GM23338 (cell line): ENCODE results near the gene SLC25A48.

ENCODE experiments used
- CREB1 ChIP-seq: fragments of 250-450 bp; sonication (Bioruptor Pico); IDR thresholded peaks from 2 replicates; pipeline ENCODE4 v1.5.0; 2020; ENCODE audit warnings: low read depth, mild to moderate bottlenecking, moderate library complexity
- EZH2 ChIP-seq: fragments of 200-600 bp; sonication (generic); IDR thresholded peaks from one replicate; pipeline ENCODE4 v1.8.0; 2017; ENCODE audit warnings: antibody characterized with exemption, mild to moderate bottlenecking, low read depth; ENCODE audit not compliant: unreplicated experiment
- EZH2phosphoT487 ChIP-seq: fragments of 200-600 bp; sonication (generic); IDR thresholded peaks from one replicate; pipeline ENCODE4 v1.8.1; 2018; ENCODE audit warnings: antibody characterized with exemption; ENCODE audit not compliant: unreplicated experiment
- NANOG ChIP-seq: IDR thresholded peaks from 2 replicates; pipeline ENCODE4 v1.6.1; 2016; ENCODE audit warnings: antibody characterized with exemption, borderline replicate concordance
- POLR2AphosphoS5 ChIP-seq: IDR thresholded peaks from 2 replicates; pipeline ENCODE4 v1.6.1; 2016; ENCODE audit warnings: antibody characterized with exemption, low read depth
- TF ChIP-seq, protein P1 (sequence below), 2 experiments: fragments of 200-600 bp in 1 of 2; sonication (generic) in 1 of 2; conservative IDR thresholded peaks; 2 replicates each; pipeline versions ENCODE4 v1.5.1 to v1.6.1; 2016 to 2017; ENCODE audit warnings: antibody characterized with exemption in 2 of 2, low read depth in 2 of 2, mild to moderate bottlenecking in 2 of 2, moderate library complexity in 1 of 2
- TF ChIP-seq, protein P2 (sequence below): IDR thresholded peaks from one replicate; pipeline ENCODE4 v1.6.1; 2018; ENCODE audit warnings: antibody characterized with exemption; ENCODE audit not compliant: unreplicated experiment

DNA sequence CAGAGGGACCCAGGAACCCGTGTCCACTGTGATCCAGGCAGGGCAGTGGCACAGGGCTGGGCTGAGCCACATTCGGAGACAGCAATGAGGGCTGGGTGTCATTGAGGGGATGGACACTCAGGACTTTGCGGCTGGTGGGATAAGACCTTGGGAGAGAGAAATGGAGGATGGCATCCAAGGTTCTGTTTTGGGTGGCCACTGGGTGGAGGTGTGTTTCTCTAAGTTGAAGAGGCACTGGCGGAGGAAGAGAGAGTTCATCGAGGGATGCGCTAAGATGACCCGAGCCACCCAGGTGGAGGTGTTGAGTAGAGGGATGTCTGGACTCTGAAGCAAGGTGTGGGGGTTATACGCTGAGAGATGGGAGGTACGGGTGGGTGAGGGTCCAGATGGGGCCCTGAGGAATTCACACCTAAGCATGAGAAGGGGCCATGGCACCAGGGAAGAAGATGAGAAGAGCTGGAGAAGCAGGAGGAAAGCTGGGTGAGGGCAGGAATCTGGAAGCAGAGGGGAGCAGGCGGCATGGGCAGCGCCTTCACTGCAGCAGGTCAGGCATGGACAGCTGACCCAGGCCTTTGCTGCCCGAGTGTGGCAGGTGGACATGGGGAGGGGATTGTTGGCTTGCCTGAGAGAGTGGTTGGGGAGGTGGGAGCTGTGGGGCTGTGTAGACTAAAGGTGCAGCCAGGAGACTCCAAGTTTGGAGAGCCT, 2.5 kb upstream of the SLC25A48 start:
- TF ChIP-seq, protein P1, sequence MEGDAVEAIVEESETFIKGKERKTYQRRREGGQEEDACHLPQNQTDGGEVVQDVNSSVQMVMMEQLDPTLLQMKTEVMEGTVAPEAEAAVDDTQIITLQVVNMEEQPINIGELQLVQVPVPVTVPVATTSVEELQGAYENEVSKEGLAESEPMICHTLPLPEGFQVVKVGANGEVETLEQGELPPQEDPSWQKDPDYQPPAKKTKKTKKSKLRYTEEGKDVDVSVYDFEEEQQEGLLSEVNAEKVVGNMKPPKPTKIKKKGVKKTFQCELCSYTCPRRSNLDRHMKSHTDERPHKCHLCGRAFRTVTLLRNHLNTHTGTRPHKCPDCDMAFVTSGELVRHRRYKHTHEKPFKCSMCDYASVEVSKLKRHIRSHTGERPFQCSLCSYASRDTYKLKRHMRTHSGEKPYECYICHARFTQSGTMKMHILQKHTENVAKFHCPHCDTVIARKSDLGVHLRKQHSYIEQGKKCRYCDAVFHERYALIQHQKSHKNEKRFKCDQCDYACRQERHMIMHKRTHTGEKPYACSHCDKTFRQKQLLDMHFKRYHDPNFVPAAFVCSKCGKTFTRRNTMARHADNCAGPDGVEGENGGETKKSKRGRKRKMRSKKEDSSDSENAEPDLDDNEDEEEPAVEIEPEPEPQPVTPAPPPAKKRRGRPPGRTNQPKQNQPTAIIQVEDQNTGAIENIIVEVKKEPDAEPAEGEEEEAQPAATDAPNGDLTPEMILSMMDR (conservative IDR thresholded peaks at IDR 0.05; ENCODE audit: low read depth in 2 of 2): peak in 1 of 2 experiments; percentile 21; a peak in 1 of 4 replicates
- TF ChIP-seq EZH2: no peak
- no peak for TF ChIP-seq POLR2AphosphoS5
- TF ChIP-seq, protein P2, sequence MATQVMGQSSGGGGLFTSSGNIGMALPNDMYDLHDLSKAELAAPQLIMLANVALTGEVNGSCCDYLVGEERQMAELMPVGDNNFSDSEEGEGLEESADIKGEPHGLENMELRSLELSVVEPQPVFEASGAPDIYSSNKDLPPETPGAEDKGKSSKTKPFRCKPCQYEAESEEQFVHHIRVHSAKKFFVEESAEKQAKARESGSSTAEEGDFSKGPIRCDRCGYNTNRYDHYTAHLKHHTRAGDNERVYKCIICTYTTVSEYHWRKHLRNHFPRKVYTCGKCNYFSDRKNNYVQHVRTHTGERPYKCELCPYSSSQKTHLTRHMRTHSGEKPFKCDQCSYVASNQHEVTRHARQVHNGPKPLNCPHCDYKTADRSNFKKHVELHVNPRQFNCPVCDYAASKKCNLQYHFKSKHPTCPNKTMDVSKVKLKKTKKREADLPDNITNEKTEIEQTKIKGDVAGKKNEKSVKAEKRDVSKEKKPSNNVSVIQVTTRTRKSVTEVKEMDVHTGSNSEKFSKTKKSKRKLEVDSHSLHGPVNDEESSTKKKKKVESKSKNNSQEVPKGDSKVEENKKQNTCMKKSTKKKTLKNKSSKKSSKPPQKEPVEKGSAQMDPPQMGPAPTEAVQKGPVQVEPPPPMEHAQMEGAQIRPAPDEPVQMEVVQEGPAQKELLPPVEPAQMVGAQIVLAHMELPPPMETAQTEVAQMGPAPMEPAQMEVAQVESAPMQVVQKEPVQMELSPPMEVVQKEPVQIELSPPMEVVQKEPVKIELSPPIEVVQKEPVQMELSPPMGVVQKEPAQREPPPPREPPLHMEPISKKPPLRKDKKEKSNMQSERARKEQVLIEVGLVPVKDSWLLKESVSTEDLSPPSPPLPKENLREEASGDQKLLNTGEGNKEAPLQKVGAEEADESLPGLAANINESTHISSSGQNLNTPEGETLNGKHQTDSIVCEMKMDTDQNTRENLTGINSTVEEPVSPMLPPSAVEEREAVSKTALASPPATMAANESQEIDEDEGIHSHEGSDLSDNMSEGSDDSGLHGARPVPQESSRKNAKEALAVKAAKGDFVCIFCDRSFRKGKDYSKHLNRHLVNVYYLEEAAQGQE: no peak
- no peak for TF ChIP-seq NANOG
- TF ChIP-seq EZH2phosphoT487: no peak
- no peak for TF ChIP-seq CREB1 (CRISPR knock-in tag)
